Embryonic facial prominence (tissue), 1 donor: Measurements from ENCODE around the gene TGFBR1.

Experiments
- DNase-seq: peaks from one replicate; pipeline ENCODE4 v3.0.0-alpha.2; 2016; ENCODE audit errors: extremely low spot score

Gene TGFBR1

GRCh38 chr9:99135456-99135855, 30.5 kb downstream of the TGFBR1 start:
- no peak for DNase-seq

GRCh38 chr9:99137225-99137624, 32.3 kb downstream of the TGFBR1 start:
- no peak for DNase-seq

- no peak for DNase-seq
Measured at GRCh38 chr9:99137891-99138290, 33.0 kb downstream of the TGFBR1 start.

- no peak for DNase-seq
Measured at GRCh38 chr9:99138424-99139284, 33.7 kb downstream of the TGFBR1 start.

- DNase-seq: no peak
Measured at GRCh38 chr9:99139868-99140267, 35.0 kb downstream of the TGFBR1 start.

GRCh38 chr9:99140685-99141314, 35.9 kb downstream of the TGFBR1 start:
- peak; percentile 13 for DNase-seq

- no peak for DNase-seq
Measured at GRCh38 chr9:99141849-99142248, 36.9 kb downstream of the TGFBR1 start.

- DNase-seq: no peak
Measured at GRCh38 chr9:99142275-99142674, 37.4 kb downstream of the TGFBR1 start.

- no peak for DNase-seq
Measured at GRCh38 chr9:99143655-99144054, 38.7 kb downstream of the TGFBR1 start.

- no peak for DNase-seq
Measured at GRCh38 chr9:99144966-99145365, 40.1 kb downstream of the TGFBR1 start.

- DNase-seq: no peak
Measured at GRCh38 chr9:99146574-99146973, 41.7 kb downstream of the TGFBR1 start.

GRCh38 chr9:99147177-99147576, 42.3 kb downstream of the TGFBR1 start:
- no peak for DNase-seq

- DNase-seq: no peak
Measured at GRCh38 chr9:99150451-99151171, 45.7 kb downstream of the TGFBR1 start.

- no peak for DNase-seq
Measured at GRCh38 chr9:99154356-99154755, 49.4 kb downstream of the TGFBR1 start.

- DNase-seq: no peak
Measured at GRCh38 chr9:99155736-99156135, 50.8 kb downstream of the TGFBR1 start.

- no peak for DNase-seq
Measured at GRCh38 chr9:99158629-99159028, 53.7 kb downstream of the TGFBR1 start.

GRCh38 chr9:99160173-99160572, 55.3 kb downstream of the TGFBR1 start:
- no peak for DNase-seq

- DNase-seq: no peak
Measured at GRCh38 chr9:99162759-99163364, 57.9 kb downstream of the TGFBR1 start.

- DNase-seq: no peak
Measured at GRCh38 chr9:99166149-99166548, 61.2 kb downstream of the TGFBR1 start.

GRCh38 chr9:99167119-99167518, 62.2 kb downstream of the TGFBR1 start:
- DNase-seq: no peak

- DNase-seq: no peak
Measured at GRCh38 chr9:99167694-99168093, 62.8 kb downstream of the TGFBR1 start.

GRCh38 chr9:99169086-99169485, 64.2 kb downstream of the TGFBR1 start:
- DNase-seq: no peak
